SK-N-DZ (cell line): ENCODE measurements around the gene IRF7.

Source experiments
- DNase-seq: peaks from one replicate; pipeline ENCODE4 v3.0.0-alpha.2; 2015; ENCODE audit warnings: low spot score

The IRF7 gene

GRCh38 chr11:621838-622237 lies 6.1 kb upstream of the IRF7 start:
- DNase-seq = no peak

DNA sequence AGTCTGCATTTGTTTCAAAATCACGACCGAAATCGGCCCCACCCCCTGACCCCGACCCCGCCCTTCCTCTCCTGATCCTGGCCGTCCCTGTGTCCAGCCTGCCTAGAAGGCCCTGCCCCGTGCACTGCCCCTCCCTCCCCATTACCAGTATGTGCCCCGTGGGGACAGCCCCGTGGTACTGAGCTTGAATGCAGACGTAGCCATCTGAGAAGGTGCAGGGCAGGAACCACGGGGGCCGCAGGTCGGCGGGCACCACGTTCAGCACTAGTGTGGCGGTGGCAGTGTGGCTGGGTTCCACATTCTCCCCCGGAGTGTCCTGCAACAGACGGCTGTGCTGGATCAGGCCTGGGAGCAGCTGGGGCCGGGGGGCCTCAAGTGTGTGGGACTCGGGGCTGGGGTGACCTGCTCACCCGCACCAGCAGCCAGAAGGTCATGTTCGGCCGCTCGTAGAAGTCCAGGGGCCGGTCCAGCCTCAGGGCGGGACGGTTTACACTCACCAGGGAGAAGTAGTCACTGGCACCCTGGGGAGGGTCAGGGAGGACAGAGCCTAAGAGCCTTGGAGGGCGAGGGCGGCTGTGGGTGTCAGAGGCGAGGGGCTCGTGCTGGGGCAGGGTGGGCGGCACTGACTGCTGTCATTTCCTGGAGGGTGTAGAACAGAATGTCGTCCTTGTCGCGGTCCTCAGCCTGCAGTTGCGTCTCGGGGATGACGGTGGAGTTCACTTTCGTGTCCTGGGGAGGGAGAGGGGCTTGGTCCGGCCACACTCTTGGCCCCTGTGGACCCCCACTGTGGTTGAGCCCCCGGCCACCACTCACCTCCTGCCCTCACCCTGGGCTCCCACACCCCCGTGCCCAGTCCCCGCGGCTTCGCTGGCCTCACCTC lies 5.4 kb upstream of the IRF7 start:
- DNase-seq = no peak

DNA sequence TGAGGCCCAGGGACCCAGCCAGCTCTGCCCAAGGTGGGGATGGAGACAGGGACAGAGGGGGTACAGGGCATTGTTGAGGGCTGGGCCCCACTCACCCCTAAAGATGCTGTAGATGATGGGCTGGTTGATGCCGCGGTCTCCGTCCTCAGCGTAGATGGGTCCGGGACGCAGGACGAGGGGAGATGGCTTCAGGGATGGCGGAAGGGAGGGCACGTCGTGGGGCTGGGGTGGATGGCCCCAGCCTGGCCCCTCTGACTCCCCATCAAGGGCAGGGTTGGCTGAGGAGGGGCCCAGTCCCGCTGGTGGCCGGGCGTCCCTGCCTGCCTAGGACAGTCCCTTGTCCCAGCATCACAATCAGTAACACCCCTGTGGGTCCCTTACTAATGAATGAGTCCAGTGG lies 4.5 kb upstream of the IRF7 start:
- DNase-seq = no peak

DNA sequence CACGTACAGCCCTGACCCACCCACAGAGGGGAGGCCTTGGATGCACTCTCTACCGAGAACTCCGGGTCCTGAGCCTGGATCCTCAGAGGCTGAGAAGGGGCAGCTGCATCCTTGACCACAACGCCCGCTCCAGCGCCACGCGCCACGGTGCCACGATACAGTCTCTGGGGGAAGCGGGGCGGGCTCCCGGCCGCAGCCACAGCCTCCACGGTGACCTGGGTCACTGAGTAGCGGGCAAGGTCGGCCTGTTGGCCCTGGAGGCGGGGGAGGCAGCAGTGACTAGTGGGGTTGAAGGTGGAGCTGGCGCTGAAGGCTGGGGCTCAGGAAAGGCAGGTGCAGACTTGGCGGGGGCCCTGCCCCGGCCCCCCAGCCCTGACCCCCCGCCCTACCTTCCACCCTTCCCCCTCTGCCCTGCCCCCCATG lies 3.9 kb upstream of the IRF7 start:
- no peak for DNase-seq

DNA sequence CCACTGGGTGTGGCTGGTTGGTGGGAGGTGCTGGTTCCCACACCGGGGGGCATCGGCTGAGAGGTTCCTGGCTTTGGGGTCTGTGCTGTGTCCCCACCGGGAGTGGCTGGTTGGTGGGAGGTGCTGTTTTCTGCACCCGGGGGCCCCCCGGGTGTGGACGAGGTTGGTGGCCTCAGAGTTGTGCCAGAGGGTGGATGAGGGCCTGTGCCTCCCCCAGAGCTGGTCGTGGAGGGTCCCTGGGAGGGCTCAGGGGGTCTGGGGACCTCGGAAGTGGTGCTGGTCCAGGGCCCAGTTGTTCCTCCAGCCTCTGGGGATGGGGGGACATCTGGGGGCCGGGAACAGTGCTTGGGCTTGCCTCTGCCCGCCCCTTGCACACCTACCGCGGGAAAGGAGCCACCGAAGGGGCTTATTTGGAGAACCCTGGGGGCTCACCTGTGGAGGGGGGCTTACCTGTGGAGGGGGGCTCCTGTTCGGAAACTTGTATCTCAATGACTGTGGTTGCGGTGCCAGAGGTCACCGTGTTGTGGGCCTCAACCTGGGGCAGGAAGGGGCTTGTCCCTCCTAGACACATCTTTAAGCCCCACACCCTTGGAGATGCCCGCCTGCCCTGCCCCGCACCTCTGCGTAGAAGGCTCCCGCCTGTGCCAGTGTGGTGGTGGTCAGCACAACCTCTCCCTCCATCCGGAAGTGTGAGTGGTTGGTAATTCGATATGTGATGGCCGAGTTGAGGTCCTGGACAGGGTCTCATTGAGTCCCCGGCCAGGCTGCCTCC lies 3.3 kb upstream of the IRF7 start:
- DNase-seq = no peak

DNA sequence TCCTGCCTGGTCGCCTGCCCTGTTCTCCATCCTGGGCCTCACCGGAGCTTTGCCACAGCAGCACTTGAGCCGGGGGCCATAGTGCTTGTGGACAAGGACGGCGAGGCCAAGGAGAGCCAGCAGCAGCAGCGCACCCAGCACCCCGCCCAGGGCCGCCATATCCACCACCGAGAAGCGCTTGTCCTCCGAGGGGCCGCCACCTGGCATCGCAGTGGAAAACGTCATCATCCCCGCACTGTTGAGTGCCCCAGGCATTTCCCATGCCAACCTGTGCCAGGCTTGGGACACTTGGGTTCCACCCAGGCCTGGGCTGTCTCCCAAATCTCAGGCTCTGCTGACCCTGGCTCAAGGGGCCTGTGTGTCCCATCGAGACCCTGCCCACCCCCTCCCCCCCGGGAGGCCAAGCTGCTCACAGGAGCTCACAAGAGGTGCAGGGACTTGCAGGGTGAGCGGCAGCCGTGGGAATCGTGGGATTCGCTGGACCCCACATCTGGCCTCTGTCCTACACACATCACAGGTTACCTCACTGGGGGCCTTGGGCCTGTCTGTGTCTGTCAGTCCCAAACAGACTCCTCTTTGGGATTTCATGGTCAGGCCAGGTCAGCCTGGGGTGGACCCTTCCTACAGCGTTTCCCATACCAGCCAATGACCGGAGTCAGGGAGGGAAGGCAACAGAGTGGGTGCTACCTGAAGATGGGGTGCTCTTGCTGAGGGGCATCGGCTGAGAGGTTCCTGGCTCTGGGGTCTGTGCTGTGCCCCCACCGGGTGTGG lies 2.3 kb upstream of the IRF7 start:
- no peak for DNase-seq

DNA sequence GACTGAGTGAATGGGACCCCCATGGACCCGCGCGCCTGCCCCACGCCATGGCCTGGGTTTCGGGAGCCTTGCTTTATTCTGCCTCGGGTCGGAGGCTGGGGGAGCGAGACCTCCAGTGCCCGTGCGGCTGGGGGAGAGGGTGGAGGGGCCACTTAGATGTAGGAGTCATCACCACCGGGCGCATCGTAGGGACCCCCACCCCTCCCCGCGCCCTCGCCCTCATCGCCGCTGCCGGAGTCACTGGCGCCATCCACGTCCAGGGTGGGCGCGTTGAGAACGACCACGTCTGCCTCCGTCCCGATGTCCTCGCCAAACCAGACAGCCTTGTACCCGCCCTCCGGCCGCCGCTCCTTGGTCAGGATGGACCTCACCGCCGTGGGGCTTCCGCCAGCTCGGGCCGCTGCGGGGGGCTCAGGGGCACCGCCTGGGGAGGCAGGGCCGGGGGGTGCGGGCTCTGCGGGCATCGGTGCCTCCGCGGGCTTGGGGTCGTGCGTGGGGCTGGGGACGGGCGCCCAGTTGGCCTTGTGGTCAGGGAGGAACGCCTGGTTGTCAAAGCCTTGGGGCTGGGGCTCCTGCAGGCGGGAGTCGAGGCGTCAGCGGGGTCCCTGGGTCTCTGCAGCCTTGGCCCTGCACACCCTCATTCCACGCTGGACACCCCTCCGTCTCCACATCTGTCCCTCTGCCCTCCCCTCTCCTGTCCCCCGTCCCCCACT lies 1.6 kb upstream of the IRF7 start:
- DNase-seq = no peak

DNA sequence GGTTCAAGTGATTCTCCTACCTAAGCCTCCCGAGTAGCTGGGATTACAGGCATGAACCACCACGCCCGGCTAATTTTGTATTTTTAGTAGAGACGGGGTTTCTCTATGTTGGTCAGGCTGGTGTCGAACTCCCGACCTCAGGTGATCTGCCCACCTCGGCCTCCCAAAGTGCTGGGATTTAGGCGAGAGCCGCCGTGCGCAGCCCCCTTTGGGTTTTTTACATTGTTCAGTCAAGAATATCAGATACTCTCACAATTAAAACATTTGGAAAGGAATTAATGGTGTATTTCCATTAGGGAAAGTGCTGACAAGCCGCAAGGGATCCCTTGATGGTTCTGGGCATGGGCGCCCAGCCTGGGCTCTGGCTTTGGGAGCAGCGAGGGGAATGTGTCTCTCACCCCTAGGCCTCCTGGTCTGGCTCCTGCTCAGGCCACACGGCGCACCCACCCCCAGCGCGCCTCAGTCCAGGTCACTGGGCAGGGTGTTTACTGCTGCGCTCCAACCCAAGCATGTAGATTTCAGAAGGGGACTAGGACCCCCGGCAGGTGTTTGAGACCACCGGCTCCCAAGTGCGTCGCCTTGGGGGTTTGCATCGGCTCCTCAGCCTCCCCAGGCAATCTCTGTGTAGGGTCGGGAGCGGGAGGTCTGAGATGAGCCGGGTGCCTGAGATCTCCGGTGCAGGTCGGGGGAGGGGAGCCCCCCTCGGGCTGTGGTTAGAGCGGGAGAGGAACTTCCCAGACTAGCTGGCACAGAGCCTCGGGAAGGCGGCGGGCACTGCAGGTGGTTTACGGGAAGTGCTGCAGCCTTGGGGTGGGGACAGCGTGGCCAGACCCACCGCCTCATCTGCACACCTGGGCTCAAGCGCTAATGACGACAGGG lies 809 bp upstream of the IRF7 start:
- DNase-seq = no peak

DNA sequence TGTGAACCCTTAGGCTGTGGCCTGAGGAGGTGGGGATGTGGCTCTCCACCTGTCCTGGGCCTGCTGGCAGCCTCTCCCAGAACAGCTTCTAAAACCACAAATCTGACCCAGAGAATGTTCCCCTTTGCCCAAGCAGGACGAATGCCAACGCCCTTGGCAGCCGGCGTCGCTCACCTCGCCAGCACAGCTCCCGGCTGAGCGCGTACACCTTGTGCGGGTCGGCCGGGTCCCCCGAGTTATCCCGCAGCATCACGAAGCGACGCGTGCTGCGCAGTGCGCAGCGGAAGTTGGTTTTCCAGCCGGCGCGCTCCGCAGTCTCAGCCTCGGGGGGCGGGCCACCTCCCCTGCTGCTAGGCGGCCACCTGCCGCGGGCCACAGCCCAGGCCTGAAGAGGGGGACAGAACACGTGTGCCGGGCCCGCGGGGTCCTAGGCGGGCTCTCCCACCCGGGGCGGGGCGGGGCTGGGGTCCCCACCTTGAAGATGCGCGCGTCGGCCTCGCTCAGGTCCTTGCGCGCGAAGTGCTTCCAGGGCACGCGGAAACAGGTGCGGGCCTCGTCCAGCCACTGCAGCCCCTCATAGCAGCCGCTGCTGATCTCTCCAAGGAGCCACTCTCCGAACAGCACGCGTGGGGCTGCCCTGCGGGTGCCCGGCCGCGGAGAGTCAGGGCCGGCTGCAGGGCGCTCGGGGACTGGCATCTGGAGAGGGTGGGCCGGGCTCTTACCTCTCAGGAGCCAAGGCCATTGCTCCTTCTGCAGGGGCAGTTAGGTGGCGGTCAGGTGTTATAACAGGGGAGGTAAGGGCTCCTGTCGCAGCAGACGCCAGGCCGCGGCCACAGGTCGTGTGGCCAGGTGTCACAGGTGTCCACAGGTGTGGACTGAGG lies 887 bp downstream of the IRF7 start:
- DNase-seq = no peak

- no peak for DNase-seq
These were observed 1.6 kb downstream of the IRF7 start for GRCh38 chr11:614021-614622.

GRCh38 chr11:613369-613968 lies 2.3 kb downstream of the IRF7 start:
- DNase-seq = no peak

GRCh38 chr11:612961-613300 lies 2.8 kb downstream of the IRF7 start:
- DNase-seq = no peak

DNA sequence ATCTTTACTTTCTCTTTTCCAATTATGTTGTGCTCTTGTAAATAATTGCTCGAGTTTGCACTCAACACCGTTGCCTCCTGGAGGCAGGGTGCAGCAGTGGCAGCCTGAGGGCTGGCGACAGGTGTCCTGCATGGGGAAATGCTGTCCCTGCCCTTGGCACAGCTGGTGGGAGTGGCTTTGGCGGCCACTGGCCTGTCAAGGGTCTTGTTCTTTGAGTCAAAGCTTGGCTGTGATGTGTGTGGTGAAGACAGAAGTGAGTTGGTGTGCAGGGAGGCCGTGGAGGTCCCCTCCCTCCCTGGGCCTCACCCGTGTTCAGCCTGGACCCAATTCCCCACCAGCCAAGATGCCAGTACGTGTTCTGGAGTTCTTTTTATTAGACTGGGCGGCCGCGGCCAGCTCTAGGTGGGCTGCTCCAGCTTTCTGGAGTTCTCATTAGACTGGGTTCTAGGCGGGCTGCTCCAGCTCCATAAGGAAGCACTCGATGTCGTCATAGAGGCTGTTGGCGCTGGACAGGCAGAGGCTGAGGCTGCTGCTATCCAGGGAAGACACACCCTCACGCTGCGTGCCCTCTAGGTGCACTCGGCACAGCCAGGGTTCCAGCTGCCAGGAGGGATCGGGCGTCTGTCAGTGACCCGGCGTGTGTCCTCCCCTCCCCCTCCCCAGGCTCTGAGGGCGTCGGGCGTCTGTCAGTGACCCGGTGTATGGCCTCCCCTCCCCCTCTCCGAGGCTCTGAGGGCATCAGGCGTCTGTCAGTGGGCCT lies 3.4 kb downstream of the IRF7 start:
- no peak for DNase-seq

- DNase-seq = no peak
These were observed 4.5 kb downstream of the IRF7 start for GRCh38 chr11:611001-611996.

- no peak for DNase-seq
These were observed 5.5 kb downstream of the IRF7 start for GRCh38 chr11:610146-610801.

DNA sequence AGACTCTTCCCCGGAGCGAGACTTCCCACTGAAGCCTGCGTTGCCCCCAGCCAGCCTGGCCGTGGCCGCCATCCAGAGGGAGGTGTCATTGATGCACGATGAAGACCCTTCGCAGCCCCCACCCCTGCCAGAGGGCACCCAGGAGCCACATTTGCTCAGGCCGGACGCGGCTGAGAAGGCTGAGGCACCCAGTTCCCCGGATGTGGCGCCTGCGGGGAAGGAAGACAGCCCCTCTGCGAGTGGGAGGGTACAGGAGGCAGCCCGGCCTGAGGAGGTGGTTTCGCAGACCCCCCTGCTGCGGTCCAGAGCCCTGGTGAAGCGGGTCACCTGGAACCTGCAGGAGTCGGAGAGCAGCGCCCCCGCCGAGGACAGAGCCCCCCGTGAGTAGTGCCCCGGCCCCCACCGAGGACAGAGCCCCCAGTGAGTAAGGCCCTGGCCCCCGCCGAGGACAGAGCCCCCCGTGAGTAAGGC lies 6.4 kb downstream of the IRF7 start:
- DNase-seq = no peak
